Stimulated activated CD8-positive, alpha-beta memory T cell treated with anti-CD3 and anti-CD28 coated beads, Interleukin-7, amount 100 ng/mL, for 1 hour (primary cell): ENCODE measurements around the gene CAT.

Experiments used
- DNase-seq, 2 donors: peaks; one replicate each; pipeline ENCODE4 v3.0.0-alpha.2; 2020; ENCODE audit warnings: low read depth in 2 of 2

Gene CAT

DNA sequence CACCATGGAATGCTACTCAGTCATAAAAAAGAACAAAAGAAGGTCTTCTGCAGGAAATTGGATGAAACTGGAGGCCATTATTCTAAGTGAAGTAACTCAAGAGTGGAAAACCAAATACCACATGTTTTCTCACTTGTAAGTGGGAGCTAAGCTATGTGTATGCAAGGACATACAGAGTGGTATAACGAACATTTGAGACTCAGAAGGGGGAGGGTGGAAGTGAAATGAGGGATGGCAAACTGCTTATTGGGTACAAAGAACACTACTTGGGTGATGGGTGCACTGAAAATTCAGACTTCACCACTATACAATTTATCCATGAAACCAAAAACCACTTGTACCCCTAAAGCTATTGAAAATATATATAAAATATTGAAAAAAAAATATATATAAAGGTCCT, 13.4 kb upstream of the CAT start:
- no peak for DNase-seq

DNA sequence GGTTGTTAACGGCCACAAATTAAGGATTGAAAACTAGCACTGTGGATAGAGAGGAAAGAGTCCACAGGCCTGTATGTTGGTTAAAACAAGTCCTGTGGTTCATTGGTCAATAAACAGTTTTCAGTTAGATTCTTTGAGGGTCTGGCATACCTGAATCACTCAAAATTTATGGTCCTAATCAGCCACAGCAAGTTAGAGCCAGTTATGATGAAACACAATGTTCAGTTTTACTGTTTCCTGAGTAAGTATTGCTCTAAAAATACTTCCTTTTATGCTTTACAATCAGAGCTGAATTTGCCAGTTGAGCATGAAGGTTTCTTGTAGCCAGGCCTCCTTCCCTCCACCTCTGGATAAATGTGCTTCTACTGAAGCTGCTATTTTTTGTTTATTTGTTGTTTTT, 12.9 kb upstream of the CAT start:
- no peak for DNase-seq

DNA sequence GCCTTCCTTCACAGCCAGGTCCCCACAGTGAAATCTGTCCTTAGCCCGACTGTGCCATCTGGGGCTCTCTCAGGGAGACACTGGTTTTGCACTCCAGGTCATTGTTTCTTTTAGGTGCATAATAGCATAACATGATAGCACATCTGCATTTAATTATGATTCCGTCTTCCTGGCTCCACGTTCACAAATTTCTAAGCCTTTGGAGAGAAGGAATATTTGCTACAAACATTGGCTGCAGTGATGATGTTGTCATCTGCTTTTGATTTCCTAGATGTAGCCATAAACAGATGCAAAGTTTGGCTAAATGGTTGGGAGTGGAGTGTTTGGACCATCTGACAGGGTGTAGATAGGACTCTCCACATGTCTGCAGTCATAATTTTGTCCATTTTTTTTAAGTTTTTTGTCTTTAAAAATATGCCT, 12.0 kb upstream of the CAT start:
- no peak for DNase-seq

DNA sequence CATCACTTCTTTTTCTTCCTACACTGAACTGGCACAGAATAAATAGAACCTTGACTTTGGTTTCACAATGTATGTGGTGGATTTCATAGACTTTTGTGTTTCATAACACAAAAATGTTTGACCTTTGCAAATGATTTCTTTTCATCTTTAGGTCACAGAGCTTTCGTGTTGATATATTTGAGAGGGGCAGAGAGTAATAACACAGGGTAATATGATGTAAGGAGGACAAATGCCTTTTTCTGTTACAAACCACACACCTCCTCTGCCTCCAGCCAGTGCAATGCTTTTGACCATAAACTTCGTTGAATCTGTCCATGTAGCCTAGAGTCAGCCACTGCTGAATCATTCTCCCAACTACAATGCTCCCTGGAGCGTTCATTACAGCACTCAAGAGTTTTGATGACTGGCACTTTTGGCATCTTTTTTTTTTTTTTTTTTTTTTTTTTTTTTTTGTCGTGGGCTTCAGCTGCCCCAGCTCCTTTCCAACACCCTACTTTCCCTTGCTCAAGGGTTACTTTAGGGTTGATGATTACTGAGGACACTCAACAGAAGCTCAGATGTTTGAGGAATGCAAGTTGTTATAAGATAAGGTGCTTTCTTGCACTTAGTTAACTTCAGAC, 11.4 kb upstream of the CAT start:
- no peak for DNase-seq

DNA sequence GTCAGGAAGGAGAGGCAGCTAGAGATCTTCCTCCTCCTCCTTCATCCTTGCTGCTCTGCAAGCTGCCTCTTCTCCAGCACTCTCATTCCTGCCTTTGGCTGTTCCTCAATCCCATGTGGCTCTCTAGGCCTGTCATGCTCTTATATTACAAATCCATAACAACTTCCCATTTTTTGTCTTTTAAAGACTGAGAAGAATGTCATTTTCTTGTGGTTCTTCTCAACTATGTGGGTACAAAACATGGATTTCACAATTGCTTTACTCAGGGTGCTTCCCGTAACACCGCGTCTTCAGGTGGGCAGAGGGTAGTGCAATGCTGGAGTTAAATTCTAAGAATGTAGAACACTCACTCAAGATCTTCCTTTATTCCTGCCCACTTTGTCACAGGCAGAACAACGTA, 6.8 kb upstream of the CAT start:
- DNase-seq = no peak

DNA sequence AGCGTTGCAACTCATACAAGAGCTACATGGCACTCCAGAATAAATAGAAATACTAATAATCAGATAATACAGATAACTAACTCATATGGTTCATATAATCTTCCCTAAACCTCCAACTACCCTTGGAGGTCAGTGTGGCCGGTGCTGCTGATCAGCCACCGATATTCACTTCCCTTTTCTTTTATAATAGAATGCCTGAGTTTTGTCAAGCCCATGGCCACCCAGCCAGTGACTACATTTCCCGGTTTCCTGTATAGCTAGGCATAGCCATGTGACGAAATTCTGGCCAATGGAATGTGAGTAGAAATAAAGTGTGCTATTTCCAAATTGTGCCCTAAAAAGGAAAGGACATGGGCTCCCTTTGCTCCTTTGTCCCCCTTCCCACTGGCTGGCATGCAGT, 5.9 kb upstream of the CAT start:
- DNase-seq = no peak

DNA sequence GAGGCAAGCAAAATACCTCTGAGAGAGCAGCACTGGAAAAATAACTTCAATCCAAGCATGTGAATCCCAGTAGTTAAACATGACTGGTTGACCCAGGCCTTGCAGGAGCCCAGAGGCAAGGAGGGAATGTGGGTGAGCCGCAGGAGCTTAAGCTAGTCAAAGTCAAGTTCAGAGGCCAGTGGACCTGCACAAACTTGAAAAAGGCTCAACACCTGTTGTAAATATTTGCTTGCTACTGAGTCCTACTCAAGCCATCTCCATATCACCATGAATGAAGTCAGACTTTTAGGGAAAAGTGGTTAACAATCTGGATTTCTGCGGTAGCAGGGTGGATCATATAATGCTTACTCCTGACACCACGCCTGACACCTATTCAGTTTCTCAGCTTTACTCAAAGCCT, 4.8 kb upstream of the CAT start:
- no peak for DNase-seq

DNA sequence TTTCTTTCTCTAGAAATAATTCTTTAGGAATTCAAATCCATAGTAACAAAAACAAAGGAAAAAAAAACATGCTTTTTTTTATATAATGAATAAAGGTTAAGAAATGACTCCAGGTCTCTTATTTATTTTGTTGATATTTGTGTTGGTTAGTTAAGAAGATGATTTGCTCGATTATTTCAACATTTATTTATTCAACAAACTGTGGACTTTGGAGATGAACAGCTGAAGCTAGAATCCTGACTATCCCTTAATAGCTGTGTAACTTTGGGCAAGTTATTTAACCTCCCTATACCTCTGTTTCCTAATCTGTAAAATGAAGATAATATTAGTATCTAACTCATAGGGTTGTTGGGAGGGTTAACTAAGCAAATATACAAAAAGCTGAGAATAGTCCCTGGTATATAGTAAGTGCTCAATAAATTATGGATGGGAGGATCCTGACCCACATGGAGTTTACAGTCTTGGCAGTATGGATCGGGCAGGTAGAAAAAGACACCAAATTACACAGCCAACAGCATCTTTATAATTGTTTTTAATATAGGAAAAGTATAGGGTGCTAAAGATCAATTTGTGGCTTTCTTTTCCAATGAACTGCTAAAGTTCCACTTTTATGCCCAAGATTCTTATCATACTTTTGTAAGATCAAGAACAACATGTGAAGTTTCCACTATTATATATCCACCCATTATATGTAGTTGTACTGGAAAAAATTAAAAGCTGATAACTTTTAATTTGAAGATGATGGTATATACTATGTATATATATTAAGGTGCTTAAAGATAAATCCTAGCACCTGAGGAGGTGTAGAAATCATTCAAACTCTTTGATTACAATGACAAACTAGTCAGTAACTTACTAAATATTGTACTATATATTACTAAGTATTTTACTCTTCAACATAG, 1.3 kb upstream of the CAT start:
- no peak for DNase-seq

DNA sequence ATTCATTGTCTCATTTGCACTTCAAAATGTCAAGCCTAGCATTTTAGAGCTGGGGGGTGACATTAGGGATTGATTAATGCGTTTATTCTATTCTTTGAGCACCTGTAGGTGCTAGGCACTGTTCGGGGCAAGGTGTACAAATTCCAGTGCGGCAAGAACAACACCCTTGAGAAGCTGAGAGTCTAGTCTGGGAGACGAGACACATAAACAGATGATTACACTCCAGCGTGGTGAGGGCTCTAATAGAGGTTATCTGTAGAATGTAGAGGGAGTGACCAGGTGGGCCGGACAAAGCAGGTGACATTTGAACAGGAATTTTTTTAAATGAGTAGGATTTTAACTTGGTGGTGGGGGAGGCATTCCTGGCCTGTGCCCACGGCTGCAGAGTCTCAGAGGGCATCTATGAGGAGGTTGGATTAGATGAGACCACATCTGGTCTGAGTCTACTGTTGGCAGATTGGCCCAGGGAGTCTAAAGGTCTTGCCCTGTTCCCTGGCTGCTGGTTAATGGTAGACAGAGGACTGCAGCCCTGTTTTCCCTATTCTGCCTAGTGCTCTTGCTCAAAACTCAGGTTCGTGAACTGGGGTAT, 970 bp downstream of the CAT start:
- DNase-seq = no peak

DNA sequence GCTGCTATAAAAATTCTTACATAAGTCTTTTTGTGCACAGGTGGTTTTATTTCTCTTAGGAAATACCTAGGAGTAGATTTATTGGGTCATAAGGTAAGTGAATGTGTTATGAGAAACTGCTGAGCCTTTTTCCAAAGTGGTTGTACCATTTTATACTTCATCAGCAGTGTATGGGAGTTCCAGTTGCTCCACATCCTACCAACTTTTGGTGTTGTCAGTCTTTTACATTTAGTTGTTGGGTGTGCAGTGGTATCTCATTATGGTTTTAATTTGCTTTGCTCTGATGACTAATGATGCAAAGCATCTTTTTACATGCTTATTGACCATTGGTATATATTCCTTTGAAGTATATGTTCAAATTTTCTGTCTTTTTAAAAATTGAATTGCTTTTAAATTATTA, 3.1 kb downstream of the CAT start:
- no peak for DNase-seq

DNA sequence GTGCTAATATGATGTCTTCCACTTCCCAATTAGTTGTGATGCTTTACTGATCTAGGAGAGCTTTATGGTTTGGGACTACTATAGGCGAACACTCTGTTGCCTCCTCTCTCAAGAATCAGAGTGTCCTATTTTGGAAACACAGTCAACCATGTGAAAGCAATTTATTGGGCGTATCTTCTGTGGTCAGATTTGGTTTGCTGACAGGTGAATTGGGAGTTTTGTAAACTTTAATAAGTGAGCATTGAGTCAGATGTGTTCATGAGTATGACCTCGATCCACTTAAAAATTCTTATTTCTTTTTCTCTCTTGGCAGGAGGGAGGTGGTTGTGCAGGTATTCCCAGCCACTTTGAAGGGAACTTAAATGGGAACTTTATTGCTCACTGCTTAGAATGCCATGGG, 4.4 kb downstream of the CAT start:
- no peak for DNase-seq

DNA sequence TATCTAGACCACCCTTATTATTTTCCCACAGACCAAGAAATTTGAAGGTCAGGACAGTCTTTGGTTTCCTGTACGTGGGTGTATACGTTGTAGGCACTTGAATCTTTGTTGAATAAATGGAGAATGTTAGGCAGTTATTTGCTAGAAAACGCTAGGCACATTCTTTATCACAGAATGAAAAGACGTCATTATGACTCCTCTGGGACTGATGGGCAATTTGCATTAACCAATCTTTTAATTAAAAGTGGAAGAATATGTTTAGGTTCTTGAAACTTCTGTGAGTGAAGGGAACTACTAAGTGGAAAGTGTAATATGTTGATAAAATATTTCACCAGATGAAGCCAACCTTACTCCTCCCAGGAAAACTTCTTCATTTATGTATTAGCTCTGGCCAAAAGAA, 5.7 kb downstream of the CAT start:
- DNase-seq = no peak

DNA sequence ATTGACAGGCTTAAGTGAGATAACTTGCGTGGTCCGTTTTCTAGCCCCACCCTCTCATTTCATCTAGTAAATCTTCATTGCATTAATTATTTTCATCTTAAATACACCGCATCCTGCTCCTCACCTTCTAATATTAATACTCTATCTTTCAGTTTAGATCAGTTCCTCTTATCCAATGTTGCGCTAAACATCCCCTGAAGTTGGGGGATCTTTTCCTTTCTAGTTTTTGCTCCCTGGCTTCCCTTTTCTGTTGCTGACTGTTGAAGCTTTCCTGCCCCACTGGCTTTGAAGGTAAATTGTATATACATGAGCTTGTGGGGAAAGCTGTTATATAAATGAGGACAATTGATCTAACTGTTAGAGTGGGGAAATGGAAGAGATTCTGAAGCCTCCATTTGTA, 7.2 kb downstream of the CAT start:
- no peak for DNase-seq

DNA sequence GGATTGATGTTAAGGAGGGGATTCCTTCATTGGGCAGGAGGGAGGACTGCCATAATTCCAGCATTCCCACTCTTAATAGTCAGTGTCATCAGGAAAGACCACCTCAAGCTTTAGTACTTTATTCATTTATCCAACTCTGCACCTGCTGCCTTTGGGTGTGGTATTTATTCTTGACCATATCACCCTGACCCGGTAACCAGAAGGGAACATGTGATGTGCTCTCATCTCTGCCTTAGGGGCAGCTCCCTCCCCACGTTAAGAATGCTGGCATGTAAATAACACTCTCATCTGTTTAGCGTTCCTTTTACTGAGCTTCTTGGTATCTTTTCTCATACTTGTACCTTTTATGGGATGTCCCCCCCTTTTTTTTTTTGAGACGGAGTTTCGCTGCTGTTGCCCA, 7.7 kb downstream of the CAT start:
- no peak for DNase-seq

DNA sequence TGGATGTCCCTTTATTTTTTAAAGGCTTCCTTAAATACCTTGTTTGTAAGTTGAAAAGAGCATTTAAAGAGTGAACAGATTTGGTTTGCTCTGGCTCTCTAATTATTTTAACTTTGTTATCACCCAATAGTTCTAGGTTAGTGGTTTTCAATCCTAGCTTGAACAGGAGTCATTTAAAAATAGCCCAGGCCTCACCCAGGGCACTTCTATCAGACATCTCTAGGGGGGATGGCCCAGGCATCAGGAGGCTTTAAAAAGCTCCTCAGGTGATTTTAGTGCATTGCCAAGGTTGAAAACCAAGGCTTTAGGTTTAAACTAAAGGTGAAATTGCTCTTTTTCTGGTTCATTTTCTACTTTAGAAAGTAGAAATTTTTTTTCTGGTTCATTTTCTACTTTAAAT, 8.3 kb downstream of the CAT start:
- DNase-seq = no peak

DNA sequence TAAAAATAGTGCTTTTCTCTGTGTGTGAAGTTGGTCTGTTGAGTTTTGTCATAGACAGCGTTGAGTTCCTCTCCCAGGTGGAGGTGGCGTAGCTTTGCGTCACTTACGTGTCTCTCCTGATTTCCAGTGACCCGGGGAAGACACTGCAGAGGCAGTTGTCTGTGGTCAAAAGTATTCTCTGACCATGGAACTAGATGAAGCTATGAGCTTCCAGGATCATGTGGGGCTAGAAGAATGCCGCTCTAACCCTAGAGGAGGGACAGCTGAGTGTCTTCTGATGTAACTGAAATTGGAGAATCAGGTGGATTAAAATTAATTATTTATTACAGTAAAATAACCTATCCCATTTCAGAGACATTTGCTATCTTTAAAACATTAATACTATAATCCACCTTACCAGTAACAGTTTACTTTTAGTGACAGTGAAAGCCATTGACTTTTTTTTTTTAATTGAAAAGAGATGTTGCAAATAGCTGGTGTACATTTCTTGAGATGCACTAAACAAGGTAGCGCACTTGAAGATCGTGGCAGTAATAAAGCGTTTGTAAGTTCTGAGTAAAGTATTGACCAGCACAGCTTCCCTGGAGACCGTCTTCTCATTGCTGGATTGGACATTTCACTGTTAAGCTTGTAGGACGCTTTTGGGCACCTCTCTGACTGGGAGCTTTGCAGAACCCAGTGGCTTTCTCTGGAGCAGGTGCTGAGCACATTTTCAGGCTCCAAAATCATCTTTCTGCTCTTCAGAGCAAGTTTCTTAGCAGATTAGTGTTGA, 9.7 kb downstream of the CAT start:
- no peak for DNase-seq

DNA sequence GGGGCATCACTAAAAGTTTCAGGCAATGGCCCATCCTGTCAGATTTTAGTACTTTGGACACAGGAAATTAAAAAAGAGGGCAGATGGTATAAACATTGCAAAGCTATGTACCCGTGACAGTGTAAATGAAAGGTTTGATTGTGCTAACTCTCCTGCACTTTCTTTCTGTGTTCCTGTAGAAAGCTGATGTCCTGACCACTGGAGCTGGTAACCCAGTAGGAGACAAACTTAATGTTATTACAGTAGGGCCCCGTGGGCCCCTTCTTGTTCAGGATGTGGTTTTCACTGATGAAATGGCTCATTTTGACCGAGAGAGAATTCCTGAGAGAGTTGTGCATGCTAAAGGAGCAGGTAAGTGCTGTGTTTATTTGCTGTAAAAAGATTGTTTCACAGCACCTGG, 10.3 kb downstream of the CAT start:
- no peak for DNase-seq

DNA sequence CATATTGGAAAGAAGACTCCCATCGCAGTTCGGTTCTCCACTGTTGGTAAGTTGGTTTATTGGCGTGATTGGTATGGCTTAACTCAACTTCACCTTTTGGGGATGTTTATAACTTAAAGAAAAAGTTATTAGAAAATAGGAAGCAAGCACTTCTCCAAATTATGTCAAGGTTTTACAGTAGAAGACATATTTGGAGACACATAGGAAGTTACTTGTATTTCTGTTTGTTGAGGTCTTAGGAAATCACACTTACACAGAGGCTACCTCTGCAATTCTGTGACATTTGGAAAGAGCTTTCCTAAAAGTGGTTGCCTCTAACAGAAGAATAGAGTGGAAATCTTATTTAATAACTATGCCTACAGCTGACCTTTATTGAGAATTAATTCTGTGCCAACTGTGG, 12.3 kb downstream of the CAT start:
- no peak for DNase-seq

DNA sequence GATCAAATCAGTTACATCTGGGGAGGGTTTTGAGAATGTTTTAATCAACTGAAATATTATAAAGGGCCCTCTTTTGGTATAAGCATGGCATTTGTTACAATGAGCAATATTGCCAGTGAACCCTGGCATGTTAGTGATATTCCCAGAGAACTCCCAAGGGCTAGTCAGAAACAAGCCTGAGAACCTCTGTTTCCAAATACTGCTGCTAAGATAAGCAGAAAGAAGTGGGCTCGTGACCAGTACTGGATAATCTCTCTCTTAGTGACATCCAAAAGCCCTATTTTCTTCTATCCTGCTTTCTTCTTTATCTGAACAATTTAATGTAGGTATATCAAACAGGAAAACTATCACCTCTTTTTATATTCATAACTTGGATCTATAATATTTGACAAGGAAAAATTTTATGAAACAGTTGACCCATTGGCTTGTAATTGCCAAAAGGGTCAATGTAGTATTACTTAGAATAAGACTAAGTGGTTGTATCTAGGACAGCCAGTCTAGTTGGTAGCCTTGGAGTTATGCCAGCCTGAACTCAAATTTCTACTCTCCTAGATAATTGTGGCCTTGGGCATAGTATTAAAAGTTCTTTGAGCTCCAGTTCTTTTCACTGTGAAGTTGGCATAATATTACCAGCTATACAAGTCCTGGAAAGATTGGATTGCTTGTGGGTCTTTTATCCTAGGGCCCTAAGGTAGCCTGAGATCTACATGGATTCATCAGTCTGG, 15.7 kb downstream of the CAT start:
- DNase-seq = no peak

DNA sequence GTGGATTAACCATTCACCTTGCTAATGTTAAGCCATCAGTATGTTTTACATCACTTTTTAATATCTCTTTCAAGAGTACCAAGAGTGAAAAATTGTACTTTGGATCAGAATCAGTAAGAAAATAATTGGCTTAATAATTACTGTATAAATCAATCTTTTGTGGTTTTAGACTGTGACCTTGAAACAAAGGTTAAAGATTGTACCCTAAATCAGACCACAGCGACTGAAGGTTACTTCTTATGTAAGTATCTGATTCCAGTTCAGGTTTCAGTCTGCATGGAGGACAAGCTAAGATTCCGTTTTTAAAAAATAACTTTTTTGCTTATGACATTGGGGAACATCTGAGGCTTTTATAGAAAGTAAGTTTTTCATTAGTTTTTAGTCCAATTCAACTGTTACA, 18.9 kb downstream of the CAT start:
- DNase-seq = no peak

DNA sequence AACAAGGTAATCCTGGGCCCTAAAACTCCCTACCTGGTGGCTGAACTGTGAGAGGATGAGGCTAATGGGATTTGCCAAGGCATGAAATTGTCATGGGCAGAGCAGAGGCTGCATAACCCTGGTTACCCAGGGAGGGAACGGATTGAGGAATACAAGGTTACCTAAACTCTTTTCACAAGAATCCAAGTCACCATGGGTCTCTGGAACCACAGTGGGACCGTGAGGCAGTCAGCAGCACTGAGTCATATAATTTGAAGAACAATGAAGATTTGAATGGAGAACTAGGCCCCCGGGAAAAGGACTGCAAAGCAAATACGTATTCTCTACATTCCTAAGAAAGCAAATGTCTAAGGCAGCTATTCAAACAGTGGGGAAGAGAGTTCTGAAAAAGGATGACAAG, 19.8 kb downstream of the CAT start:
- no peak for DNase-seq
